GM18498 (cell line): Measurements from ENCODE around the gene TAF8.
"Not testable (repeated sequence)": the region's sequence is repeated elsewhere in the genome, so short reads cannot be mapped to it uniquely, and the experiment has no call there.

ENCODE experiments used
- ATAC-seq: cut with Tn5 transposase; IDR thresholded peaks from one replicate; pipeline ENCODE4 v1.9.1; 2021; ENCODE audit warnings: mild to moderate bottlenecking, moderate library complexity; ENCODE audit not compliant: unreplicated experiment

The TAF8 gene, protein sequence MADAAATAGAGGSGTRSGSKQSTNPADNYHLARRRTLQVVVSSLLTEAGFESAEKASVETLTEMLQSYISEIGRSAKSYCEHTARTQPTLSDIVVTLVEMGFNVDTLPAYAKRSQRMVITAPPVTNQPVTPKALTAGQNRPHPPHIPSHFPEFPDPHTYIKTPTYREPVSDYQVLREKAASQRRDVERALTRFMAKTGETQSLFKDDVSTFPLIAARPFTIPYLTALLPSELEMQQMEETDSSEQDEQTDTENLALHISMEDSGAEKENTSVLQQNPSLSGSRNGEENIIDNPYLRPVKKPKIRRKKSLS

DNA sequence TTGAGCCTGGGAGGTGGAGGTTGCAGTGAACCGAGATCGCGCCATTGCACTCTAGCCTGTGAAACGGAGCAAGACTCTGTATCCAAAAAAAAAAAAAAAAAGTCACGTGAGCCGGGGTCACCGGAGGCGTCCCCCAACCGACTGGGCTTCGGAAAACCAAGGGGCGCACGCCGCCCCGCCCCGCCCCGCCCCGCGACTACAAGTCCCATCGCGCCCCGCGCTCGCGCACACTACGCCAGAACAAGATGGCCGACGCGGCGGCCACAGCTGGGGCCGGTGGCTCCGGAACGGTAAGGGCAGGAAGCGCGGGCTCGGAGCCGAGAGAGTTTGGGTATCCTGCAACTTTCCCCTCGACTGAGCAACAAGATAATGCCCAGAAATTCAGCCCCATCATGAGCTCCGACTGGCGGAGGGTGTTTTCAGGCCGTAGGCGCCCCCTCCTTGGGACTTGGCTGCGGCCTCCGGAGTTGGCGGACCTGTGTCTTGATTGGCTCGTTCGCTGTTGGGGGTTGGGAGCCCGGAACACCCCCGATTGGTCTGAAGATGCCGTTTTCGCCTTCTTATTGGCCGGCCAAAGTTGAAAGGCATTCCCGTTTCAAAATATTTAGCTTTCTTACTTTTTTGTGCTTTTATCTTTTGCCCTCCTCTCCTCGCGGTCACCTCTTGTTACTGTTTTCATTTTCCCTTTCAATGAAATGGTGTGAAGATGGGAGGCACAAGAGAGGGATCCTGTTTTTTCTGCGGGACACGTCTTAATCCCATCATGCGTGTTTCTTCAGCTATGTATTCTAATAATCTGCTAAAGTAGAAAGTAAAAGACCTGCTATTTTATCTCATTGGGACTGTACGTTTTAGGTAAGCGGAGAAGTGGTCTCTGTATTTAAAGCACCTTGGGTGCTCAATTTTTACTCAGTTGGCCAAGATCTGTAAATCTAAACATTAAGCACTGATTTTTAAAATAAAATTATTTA is at the start of gene TAF8:
Gene TAF8, plus strand, starts transcription at position 228 of the 971 bp plus-strand sequence. Its CDS starts 18 bp downstream, at position 246.
- ATAC-seq, result peak; percentile 77

DNA sequence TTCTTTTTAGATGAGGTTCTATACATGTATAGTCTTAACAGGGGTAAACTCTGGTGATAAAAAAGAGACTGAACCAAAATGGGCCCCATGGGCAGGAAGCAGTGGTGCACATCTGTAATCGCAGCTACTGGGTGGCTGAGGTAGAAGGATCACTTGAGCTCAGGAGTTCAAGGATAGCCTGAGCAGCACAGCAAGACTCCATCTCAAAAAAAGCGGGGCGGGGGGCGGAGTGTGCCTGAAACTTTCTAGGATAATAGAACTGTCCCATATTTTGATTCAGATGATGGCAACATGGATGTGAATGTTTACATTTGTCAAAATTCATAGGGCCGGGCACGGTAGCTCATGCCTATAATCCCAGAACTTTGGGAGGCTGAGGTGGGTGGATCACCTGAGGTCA is 48.8 kb upstream of the TAF8 start:
- ATAC-seq, result no peak

DNA sequence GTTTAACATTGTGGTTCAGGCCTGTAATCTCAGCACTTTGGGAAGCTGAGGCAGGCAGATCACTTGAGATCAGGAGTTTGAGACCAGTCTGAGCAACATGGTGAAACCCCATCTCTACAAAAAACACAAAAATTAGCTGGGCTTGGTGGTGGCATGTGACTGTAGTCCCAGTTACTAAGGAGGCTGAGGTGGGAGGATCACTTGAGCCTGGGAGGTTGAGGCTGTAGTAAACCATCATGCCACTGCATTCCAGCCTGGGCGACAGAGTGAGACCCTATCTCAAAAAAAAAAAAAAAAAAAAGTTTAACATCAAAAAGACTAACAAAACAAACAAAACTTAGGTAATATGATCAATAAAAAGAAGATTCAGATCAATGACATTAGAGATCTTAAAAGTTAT is 46.7 kb upstream of the TAF8 start:
- not testable (repeated sequence) for ATAC-seq

DNA sequence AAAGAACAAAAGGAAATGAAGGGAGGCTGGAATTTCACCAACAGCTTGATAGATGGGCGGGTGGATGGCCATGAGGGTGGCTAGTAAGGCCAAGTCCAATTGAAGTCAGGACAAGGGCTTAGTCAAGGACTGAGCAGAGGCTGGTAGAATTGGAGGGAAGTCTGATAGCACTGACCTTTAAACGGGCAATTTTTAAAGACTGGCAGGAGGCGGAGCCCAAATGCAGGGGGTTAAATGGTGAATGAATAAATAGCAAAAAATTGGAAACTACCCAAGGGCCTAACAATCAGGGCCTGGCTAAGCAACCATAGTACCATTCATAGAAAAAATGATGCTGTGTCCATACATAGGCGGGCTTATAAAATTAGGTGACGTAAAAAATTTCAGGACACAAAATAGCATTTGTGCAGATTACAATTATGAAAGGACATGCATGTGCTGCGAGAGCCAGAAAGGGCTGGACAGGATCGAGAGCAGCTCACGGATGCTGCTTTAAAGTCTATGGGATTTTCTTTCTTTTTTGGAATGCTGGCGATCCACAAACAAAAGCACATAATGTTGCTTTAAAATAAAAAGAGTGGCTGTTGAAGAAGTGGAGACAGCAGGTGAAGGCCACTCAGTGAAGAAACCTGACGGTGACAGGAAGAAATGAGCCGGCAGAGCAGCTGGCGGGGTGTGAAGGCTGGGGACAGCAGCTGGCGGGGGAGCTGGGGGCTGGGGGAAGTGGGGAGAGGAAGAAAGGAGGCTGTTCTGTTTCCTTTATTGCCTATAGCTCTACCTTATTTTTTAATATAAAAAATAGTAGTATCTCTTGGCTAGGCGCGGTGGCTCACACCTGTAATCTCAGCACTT is 42.8 kb upstream of the TAF8 start:
- no peak for ATAC-seq

DNA sequence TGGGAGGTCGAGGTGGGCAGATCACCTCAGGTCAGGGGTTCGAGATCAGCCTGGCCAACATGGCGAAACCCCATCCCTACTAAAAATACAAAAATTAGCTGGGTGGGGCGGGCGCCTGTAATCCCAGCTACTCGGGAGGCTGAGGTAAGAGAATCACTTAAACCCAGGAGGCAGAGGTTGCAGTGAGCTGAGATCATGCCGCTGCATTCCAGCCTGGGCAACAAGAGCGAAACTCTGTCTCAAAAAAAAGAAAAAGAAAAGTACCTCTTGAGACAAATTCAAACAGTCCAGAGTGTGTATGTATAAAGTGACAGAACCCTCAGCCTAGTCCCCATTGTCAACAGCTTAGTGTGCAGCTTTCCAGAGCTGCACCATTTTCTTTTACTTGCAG is 42.2 kb upstream of the TAF8 start:
- not testable (repeated sequence) for ATAC-seq

DNA sequence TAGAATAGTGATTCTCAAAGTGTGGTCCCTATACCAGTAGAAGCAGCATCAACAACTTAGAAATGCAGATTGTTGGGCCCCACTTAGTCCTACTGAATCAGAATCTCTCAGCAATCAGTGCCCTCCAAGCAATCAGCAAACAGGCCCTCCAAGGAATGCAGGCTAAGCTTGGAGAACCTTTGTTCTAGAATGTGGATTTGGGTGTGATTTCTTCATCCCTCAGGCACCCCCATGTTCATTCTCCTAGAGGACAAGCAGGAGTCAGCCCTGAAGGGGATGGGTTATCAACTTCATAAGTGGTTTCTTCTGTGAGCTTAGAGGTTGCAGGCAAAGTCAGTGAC is 40.5 kb upstream of the TAF8 start:
- no peak for ATAC-seq

DNA sequence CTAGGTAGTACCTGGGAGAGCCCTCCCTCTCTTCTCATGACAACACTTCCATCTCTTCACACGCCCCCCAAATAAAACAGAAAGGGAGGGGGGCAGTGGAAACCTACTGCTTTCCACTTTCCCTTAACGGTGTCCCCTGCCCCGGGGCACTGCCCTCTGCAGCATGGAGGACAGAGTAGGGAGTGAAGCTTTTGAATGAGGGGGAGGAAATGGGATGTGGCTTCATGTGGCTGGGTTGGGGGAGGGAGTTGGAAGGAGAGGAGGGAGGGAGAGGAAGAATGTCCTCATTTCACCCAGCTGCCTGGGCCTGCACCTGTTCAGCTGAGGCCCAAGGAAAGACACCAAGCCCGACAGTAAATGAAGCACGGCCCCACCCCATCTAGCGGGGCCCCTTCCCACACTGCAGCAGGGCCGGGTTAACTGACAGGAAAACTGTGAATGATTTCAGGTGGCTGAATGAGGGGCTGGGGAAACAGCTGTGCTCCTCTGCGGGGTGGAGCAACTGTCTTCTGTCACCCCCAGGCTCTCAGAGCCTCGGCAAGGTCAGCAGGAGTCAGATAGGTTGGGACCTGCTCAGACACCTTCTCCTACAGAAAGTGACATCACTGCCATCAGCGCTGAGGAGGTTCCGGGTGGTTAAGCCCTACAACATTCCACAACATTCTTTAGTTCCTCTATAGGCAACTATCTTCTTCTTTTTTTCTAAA is 40.0 kb upstream of the TAF8 start:
- no peak for ATAC-seq

DNA sequence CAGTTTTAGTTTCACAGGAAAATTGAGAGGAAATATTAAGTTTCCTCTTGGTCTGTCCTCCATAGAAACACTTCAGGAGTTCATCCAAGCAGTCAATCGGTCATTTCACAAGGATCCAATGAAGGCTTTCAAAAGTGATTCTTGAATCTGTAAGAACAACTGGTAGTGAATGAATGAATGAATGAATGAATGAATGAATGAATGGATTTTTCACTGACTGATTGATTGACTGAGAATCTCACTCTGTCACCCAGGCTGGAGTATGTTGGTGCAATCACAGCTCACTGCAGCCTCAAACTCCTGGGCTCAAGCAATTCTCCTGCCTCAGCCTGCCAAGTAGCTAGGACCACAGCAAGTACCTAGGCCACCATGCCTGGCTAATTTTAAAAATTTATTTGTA is 39.4 kb upstream of the TAF8 start:
- ATAC-seq, result no peak

DNA sequence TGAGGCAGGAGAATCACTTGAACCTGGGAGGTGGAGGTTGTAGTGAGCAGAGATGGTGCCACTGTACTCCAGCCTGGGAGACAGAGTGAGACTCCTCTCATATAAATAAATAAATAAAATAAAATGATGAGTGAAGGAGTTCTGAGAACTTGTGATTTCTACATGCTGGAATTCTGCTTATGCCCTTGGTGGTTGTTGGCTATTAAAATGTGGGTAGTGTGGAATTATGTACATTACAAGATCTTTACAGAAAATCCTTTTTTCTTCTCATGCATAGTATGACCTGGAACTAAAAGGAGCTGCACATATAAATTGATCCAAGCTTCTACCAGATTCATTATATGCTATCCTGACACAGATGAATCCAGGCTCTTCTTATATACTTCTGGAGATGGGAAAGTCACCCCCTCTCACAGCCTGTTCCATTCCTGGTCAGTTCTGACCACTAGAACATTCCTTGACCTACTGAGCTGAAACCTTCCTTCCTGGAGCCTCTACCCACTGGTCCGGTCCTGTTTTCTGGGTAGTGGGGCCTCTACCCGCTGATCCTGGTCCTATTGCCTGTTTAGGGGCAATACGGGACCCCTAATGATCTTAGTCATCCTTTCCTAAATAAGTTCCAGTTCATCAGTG is 37.7 kb upstream of the TAF8 start:
- no peak for ATAC-seq

DNA sequence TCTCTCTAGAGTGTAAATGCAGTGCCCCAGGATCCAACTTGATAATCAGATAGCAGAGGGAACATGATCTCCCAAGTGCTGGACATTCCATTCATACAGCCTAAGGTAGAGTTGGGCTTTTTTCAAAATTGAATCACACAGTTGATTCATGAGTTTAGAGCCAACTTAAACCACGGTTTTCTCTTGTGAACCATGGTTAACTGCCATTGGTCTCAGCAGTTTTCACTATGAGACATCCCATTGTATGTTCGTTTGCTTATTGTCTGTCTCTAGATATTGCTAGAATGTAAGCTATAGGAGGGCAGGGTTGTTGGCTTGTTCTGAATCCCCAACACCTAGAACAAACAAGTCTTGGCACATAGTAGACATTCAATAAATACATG is 37.2 kb upstream of the TAF8 start:
- ATAC-seq, result no peak

DNA sequence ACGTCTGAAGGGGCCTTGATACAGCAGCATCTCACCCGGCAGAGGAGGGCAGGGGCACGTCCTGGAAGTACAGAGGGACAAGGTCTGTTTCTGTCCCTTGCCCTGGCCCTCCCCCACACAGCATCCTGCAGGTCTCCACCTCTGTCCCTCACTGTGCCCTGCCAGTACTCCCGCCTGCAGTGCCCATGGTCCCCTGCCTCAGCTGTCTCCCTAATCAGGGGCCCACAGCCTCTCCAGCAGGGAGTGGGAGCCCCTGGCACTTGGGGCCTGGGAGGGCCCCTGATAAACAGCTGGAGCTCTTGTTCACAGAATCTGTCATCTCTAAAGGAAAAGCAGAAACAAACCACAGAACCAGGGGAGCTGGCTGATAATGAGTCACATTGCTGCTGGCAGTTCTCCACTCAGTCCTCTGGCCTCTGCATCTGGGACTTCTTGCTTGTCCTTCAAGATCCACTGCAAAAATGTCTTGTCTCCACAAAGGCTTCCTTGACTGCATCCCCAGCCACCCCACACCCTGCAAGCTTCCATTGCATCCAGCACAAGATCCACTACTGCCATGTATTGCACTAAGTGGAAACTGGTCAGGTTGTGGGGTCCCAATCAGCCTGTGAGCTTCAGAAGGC is 33.2 kb upstream of the TAF8 start:
- no peak for ATAC-seq

DNA sequence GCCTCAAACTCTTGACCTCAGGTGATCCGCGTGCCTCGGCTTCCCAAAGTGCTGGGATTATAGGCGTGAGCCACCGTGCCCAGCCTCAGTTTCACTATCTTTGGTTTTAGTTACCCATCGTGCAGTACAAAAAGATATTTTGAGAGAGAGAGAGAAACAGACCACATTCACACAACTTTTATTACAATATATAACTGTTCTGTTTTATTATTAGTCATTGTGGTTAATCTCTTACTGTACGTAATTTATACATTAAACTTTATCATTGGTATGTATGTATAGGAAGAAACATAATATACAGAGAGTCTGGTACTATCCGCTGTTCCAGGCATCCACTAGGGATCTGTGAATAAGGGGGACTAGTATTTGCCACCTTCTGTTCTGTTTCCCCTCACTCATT is 29.4 kb upstream of the TAF8 start:
- ATAC-seq, result no peak

DNA sequence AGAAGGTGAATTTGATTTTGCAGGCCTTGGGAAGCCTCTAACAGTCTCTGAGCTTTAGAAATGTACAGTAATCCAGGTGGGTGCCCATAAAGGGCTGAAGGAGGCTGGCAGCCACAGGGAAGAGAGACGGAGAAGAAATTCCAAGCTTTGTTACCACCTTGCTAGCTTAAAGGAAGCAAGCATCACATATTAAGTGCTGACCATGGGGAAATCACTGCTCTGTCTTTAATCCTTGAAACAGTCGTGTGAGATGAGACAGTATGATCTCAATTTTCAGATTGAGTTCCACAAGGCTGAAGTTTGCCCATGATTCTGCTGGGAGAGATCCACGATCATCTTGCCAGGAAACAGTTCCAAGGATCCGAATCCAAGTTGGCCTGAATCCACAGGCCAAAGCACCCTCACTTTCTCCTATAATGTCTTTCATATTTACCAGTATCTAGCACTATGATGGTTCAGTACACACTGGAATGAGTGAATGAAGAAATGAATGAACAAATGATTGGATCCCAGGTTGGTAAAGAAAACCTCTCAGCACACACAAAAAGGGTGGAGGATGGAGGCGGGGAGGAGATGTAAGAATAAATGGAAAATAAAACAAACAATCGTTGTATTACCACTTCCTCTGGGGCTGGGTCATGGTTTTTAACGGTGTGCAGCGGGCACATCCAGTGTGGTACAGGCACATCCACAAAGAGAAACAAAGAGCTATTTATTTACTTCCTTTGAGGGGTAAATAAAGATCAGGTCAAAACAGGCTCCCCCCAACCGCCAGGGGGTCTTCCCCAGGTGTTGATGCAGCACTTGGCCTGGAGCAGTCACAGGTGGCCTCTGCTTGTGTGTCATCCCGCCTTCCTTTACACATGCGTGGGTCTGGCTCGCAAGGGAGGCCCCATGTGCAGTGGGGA is 28.2 kb upstream of the TAF8 start:
- peak; percentile 40 for ATAC-seq

DNA sequence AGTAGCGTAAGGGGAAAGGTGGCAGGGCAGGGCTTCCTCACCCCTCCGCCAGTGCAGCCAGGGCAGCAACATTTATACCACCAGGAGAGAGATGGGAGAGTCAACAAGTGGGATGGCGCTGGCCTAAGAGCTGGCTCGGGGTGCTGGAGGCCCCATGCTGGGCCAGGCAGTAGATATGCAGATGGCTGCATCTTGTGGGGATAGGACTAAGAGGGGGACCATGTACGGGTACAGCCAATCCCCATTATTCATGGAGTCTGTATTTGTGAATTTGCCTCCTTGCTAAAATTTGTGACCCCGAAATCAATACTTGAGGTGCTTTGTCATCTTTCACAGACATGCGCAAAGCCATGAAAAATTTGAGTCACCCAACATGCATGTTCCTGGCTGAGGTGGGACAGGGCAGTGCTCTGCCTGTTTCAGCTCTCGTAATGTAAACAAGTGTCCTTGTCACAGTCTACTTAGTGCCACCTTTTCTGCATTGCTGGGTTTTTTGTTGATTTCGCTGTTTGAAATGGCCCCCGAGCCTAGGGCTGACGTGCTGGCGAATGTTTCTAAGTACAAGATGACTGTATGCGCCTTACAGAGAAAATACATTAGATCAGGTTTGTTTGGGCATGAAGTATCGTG is 27.5 kb upstream of the TAF8 start:
- no peak for ATAC-seq

DNA sequence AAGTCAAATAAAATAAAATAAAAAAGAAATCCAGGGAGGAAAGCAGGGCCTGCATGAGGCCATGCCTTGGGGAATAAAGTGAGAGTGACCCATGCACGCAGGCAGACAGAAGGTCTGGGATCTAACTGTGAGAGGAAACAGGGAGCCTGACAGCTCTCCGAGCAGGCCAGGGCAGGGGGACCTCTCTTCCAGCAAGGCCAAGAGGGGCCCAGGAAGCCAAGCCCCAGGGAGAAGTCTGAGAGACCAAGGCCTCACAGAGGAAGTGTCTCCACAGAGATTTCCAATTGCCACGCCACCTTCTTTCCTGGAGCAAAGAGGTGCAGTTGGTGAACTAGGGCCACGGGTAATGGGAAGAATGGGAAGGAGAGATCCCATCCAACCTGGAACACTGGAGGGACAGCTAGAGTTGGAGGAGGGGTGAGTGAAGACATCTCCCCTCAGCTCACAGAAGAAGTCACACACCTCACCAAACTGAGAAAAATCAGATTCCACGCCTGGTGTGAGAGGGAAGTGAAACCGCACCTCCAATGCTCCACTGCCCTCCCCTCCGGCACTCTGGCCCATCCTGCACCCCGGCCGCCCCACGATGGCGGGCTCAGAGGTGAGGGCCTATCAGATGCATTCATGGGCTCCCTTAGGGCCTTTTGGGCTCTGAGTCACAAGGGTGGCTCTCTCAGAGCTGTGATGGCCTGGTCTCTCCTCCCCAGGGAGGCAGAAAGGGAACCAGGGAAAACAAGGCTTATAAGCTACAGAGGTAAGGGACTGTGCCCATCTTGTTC is 25.1 kb upstream of the TAF8 start:
- ATAC-seq, result peak; percentile 75

DNA sequence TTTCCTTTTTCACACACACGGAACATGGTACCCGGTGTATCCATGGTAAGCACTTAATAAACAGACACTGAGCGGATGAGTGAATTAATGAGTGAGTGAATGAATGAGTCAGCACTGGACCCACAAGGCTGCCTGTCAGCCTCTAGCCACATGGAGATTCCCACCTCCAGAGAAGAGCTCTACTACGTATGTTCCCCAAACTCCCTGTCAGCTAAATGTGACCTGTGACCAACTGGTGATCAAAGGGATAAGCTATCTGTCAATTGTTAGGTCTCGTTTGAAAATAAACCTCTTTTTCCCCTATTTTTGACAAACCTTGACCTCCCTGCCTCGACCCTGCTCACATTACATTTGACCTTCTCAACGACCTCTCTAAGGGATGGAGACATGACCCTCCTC is 24.5 kb upstream of the TAF8 start:
- no peak for ATAC-seq

DNA sequence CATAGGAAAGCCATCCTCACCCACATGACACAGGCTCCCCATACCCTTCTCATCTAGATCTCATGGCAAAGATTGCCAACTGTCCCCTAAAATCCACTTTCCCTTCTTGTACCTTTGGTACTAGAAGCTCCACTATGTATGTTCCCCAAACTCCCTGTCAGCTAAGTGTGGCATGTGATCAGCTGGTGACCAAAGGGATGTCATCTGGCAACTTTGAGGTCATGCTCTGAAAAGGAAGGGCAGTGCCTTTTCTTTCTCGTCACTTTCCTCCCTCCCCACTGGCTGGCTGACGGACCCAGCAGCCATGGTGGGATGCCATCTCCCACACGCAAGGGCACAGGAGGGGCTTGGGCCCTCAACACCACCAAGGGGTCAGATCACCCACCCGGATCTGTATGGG is 23.8 kb upstream of the TAF8 start:
- no peak for ATAC-seq
